K562 (cell line): ENCODE measurements around the gene UBE2J2. TPM values are rescaled to one million over a fixed set of nuclear protein-coding genes. Genes with fewer than 3 reads are reported as not detected.

ENCODE experiments used
- ARID2 ChIP-seq: fragments of 450-650 bp; IDR thresholded peaks from 2 replicates; pipeline ENCODE4 v1.6.1; 2017; ENCODE audit warnings: antibody characterized with exemption, mild to moderate bottlenecking
- CHD2 ChIP-seq: IDR thresholded peaks from 2 replicates; pipeline ENCODE4 v1.6.1; 2011; ENCODE audit warnings: low read depth, low read length
- CTBP1 ChIP-seq: fragments of 450-650 bp; IDR thresholded peaks from 2 replicates; pipeline ENCODE4 v1.6.1; 2016; ENCODE audit warnings: borderline replicate concordance
- CXXC5 ChIP-seq: fragments of 250-450 bp; sonication (Bioruptor Pico); IDR thresholded peaks from 2 replicates; pipeline ENCODE4 v1.8.0; 2022; ENCODE audit warnings: inconsistent platforms, mild to moderate bottlenecking, moderate library complexity
- KLF1 ChIP-seq: fragments of 450-650 bp; IDR thresholded peaks from 2 replicates; pipeline ENCODE4 v1.6.1; 2016; ENCODE audit warnings: missing genetic modification characterization, missing compliant biosample characterization
- PTBP1 ChIP-seq: fragments of 200-400 bp; formaldehyde crosslinking; IDR thresholded peaks from 2 replicates; pipeline ENCODE4 v1.6.1; 2017; ENCODE audit warnings: low read depth, low read length
- SNAPC5 ChIP-seq: fragments of 250-450 bp; sonication (Bioruptor Pico); IDR thresholded peaks from 2 replicates; pipeline ENCODE4 v1.8.0; 2021; ENCODE audit warnings: moderate library complexity, mild to moderate bottlenecking, inconsistent platforms
- SRF ChIP-seq, 2 experiments: fragments of 250-450, 450-650 bp in 1 of 2; sonication (Bioruptor Pico) in 1 of 2; sonication (generic) in 1 of 2; formaldehyde crosslinking; IDR thresholded peaks; 2 replicates each; pipeline versions ENCODE4 v1.5.0 to v1.5.1; 2020 to 2022; ENCODE audit warnings: mild to moderate bottlenecking in 1 of 2, missing genetic modification reagents in 1 of 2
- U2AF2 ChIP-seq: fragments of 200-400 bp; formaldehyde crosslinking; optimal IDR thresholded peaks from 2 replicates; pipeline ENCODE3; 2017; ENCODE audit warnings: low read depth, mild to moderate bottlenecking, low read length
- ZNF146 ChIP-seq: IDR thresholded peaks from one replicate; pipeline ENCODE4 v1.6.1; 2018; ENCODE audit warnings: missing compliant biosample characterization; ENCODE audit not compliant: unreplicated experiment
- ZNF239 ChIP-seq: fragments of 250-450 bp; sonication (Bioruptor Pico); IDR thresholded peaks from 2 replicates; pipeline ENCODE4 v1.4.0; 2020; ENCODE audit warnings: mild to moderate bottlenecking
- ZNF408 ChIP-seq: fragments of 250-450 bp; sonication (Bioruptor Pico); IDR thresholded peaks from 2 replicates; pipeline ENCODE4 v1.4.0; 2020; ENCODE audit warnings: low read depth, mild to moderate bottlenecking, moderate library complexity
- polyA plus RNA-seq, 8 experiments: library from polyadenylated mRNA; depleted of rRNA in 4 of 8; stranded (reverse) in 5 of 8; unstranded in 3 of 8; fragments of >200 nt; fragmentation: Nextera tagmentation in 2 of 8; fragmentation: Illumina TruSeq in 1 of 8; extraction: Ambion mirVana in 2 of 8; extraction: Trizol in 1 of 8; gene quantifications; 2 replicates each; pipeline versions ENCODE4 v1.2.1 to v1.2.3, GENCODE V29; 2011 to 2014; ENCODE audit warnings: inconsistent platforms in 1 of 8, missing spikeins in 1 of 8
- total RNA-seq, 7 experiments: library from RNA; depleted of rRNA in 6 of 7; stranded (reverse); fragments of >200 nt in 6 of 7; fragmentation: Illumina TruSeq in 2 of 7; extraction: Trizol in 2 of 7; gene quantifications; 2 replicates each; pipeline versions ENCODE4 v1.2.1 to v1.2.3, GENCODE V29; 2011 to 2021; ENCODE audit warnings: low replicate concordance in 1 of 7
- TF ChIP-seq, protein P1 (sequence below): fragments of 250-450 bp; sonication (Bioruptor Pico); IDR thresholded peaks from 2 replicates; pipeline ENCODE4 v1.4.0; 2020
- TF ChIP-seq, protein P2 (sequence below): fragments of 450-650 bp; IDR thresholded peaks from 2 replicates; pipeline ENCODE4 v1.6.1; 2017; ENCODE audit warnings: mild to moderate bottlenecking, moderate library complexity
- TF ChIP-seq, protein P3 (sequence below): fragments of 150-350 bp; IDR thresholded peaks from 2 replicates; pipeline ENCODE4 v1.6.1; 2014; ENCODE audit warnings: low read depth, mild to moderate bottlenecking, low read length, borderline replicate concordance
- TF ChIP-seq, protein P4 (sequence below): fragments of 450-650 bp; IDR thresholded peaks from 2 replicates; pipeline ENCODE4 v1.6.1; 2016; ENCODE audit warnings: missing biosample characterization, missing genetic modification characterization

The UBE2J2 gene
- total and polyA plus RNA-seq, 9 of the 15 experiments (the other 6 are each of a cell fraction or from before 2014, with no cell fraction given), result 0.93 to 112 (median 75.5) TPM

DNA sequence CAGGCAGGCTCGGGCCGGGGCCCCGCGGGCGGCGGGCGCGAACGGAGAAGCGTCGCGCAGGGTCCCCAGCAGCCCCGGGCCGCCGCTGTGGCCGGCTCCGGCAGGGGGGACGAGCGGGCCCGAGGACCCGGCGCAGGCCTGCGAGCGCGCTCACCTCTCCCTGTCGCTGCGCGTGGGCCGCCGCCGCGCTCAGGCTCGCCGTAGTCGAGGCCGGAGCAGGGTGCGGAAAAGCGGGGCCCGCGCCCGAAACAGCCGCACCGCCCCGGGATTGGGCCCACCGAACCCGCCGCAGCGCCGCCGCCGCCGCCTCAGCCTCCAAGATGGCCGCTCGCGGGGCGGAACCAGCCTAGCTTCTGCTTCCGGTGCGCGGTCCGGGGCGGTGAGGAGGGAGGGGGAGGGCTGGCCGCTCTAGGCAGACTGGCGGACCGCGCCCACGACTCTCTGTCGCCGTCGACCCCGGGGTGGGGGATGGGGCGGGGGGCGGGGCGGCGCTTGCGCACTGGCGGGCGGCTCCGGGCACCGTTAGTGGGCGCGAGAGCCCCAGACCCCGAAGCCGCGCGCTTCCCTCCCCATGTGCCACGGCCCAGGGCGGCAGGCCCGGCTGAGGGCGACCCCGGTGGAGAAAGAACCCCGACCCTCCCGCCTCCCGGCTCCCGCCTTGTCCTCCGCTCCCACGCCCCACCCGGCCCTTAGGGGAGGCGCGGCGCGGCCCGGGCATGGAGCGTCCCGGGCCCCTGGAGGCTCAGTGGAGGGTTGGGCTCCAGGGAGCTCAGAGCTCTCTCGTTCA, at the start of gene UBE2J2 (continued):
- no peak for TF ChIP-seq ARID2
- no peak for TF ChIP-seq ZNF408
- TF ChIP-seq, protein P1, sequence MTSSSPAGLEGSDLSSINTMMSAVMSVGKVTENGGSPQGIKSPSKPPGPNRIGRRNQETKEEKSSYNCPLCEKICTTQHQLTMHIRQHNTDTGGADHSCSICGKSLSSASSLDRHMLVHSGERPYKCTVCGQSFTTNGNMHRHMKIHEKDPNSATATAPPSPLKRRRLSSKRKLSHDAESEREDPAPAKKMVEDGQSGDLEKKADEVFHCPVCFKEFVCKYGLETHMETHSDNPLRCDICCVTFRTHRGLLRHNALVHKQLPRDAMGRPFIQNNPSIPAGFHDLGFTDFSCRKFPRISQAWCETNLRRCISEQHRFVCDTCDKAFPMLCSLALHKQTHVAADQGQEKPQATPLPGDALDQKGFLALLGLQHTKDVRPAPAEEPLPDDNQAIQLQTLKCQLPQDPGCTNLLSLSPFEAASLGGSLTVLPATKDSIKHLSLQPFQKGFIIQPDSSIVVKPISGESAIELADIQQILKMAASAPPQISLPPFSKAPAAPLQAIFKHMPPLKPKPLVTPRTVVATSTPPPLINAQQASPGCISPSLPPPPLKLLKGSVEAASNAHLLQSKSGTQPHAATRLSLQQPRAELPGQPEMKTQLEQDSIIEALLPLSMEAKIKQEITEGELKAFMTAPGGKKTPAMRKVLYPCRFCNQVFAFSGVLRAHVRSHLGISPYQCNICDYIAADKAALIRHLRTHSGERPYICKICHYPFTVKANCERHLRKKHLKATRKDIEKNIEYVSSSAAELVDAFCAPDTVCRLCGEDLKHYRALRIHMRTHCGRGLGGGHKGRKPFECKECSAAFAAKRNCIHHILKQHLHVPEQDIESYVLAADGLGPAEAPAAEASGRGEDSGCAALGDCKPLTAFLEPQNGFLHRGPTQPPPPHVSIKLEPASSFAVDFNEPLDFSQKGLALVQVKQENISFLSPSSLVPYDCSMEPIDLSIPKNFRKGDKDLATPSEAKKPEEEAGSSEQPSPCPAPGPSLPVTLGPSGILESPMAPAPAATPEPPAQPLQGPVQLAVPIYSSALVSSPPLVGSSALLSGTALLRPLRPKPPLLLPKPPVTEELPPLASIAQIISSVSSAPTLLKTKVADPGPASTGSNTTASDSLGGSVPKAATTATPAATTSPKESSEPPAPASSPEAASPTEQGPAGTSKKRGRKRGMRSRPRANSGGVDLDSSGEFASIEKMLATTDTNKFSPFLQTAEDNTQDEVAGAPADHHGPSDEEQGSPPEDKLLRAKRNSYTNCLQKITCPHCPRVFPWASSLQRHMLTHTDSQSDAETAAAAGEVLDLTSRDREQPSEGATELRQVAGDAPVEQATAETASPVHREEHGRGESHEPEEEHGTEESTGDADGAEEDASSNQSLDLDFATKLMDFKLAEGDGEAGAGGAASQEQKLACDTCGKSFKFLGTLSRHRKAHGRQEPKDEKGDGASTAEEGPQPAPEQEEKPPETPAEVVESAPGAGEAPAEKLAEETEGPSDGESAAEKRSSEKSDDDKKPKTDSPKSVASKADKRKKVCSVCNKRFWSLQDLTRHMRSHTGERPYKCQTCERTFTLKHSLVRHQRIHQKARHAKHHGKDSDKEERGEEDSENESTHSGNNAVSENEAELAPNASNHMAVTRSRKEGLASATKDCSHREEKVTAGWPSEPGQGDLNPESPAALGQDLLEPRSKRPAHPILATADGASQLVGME (CRISPR knock-in tag), result 0 out of 2 replicates have a peak, but pooled peaks have one; percentile 32
- 0 out of 2 replicates have a peak, but pooled peaks have one; percentile 16 for TF ChIP-seq ZNF239
- TF ChIP-seq SNAPC5 (CRISPR knock-in tag), result no peak
- TF ChIP-seq, protein P2, sequence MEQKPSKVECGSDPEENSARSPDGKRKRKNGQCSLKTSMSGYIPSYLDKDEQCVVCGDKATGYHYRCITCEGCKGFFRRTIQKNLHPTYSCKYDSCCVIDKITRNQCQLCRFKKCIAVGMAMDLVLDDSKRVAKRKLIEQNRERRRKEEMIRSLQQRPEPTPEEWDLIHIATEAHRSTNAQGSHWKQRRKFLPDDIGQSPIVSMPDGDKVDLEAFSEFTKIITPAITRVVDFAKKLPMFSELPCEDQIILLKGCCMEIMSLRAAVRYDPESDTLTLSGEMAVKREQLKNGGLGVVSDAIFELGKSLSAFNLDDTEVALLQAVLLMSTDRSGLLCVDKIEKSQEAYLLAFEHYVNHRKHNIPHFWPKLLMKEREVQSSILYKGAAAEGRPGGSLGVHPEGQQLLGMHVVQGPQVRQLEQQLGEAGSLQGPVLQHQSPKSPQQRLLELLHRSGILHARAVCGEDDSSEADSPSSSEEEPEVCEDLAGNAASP, result no peak
- TF ChIP-seq CHD2, result peak; percentile 53
- 0 out of 2 replicates have a peak, but pooled peaks have one; percentile 36 for TF ChIP-seq CTBP1
- TF ChIP-seq PTBP1, result no peak
- TF ChIP-seq CXXC5 (CRISPR knock-in tag), result peak; percentile 83
- TF ChIP-seq SRF (CRISPR knock-in tag; IDR thresholded peaks at IDR 0.05), result no peak
- no peak for TF ChIP-seq U2AF2
- peak; percentile 3 for TF ChIP-seq ZNF146 (CRISPR knock-in tag)
- TF ChIP-seq, protein P3, sequence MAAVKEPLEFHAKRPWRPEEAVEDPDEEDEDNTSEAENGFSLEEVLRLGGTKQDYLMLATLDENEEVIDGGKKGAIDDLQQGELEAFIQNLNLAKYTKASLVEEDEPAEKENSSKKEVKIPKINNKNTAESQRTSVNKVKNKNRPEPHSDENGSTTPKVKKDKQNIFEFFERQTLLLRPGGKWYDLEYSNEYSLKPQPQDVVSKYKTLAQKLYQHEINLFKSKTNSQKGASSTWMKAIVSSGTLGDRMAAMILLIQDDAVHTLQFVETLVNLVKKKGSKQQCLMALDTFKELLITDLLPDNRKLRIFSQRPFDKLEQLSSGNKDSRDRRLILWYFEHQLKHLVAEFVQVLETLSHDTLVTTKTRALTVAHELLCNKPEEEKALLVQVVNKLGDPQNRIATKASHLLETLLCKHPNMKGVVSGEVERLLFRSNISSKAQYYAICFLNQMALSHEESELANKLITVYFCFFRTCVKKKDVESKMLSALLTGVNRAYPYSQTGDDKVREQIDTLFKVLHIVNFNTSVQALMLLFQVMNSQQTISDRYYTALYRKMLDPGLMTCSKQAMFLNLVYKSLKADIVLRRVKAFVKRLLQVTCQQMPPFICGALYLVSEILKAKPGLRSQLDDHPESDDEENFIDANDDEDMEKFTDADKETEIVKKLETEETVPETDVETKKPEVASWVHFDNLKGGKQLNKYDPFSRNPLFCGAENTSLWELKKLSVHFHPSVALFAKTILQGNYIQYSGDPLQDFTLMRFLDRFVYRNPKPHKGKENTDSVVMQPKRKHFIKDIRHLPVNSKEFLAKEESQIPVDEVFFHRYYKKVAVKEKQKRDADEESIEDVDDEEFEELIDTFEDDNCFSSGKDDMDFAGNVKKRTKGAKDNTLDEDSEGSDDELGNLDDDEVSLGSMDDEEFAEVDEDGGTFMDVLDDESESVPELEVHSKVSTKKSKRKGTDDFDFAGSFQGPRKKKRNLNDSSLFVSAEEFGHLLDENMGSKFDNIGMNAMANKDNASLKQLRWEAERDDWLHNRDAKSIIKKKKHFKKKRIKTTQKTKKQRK, result no peak
- TF ChIP-seq KLF1 (tag), result peak; percentile 48; the same call in 1 of the 2 replicates
- TF ChIP-seq, protein P4, sequence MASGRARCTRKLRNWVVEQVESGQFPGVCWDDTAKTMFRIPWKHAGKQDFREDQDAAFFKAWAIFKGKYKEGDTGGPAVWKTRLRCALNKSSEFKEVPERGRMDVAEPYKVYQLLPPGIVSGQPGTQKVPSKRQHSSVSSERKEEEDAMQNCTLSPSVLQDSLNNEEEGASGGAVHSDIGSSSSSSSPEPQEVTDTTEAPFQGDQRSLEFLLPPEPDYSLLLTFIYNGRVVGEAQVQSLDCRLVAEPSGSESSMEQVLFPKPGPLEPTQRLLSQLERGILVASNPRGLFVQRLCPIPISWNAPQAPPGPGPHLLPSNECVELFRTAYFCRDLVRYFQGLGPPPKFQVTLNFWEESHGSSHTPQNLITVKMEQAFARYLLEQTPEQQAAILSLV, result no peak
